HEK293 (cell line): ENCODE results near the gene ZNF878.

Experiments
- CTCF ChIA-PET: fragments of 350-600 bp; formaldehyde crosslinking; extraction: SDS; loops from one replicate; lab custom pipeline; 2021; ENCODE audit warnings: antibody characterized with exemption; lab: Yijun Ruan, JAX
- POLR2A ChIA-PET: fragments of 300-600 bp; formaldehyde crosslinking; extraction: SDS; loops from one replicate; lab custom pipeline; 2020; ENCODE audit warnings: antibody characterized with exemption, inconsistent platforms; lab: Yijun Ruan, JAX
- H3K27ac ChIP-seq: fragments of 200-500 bp; sonication (Bioruptor generic); 2 replicates; pipeline ENCODE4 v1.5.1; 2014; ENCODE audit warnings: low read depth, low read length, control low read depth, inconsistent platforms; ENCODE audit errors: extremely low read depth
- H3K36me3 ChIP-seq, 2 experiments: fragments of 200-500 bp in 1 of 2; sonication (Bioruptor generic) in 1 of 2; 1 replicate in 1 of 2; 2 replicates in 1 of 2; pipeline ENCODE4 v1.5.1; 2014 to 2017; ENCODE audit warnings: inconsistent platforms in 2 of 2, low read length in 2 of 2; ENCODE audit not compliant: control insufficient read depth in 2 of 2, insufficient read depth in 1 of 2
- H3K4me1 ChIP-seq: fragments of 200-500 bp; sonication (Bioruptor generic); 2 replicates; pipeline ENCODE4 v1.5.1; 2014; ENCODE audit warnings: mild to moderate bottlenecking, low read length, inconsistent platforms; ENCODE audit not compliant: control insufficient read depth, insufficient read depth
- H3K4me3 ChIP-seq: 2 replicates; pipeline ENCODE4 v1.5.1; 2011; ENCODE audit warnings: low read depth, mild to moderate bottlenecking, control low read depth, low read length, moderate library complexity
- H3K9me3 ChIP-seq: fragments of 200-500 bp; sonication (Bioruptor generic); 2 replicates; pipeline ENCODE4 v1.5.1; 2014; ENCODE audit warnings: low read depth, low read length, inconsistent platforms; ENCODE audit not compliant: control insufficient read depth, insufficient read depth
- GLI4 ChIP-seq: fragments of 450-650 bp; formaldehyde crosslinking; IDR thresholded peaks from 2 replicates; pipeline ENCODE4 v1.5.1; 2016; ENCODE audit warnings: missing biosample characterization, missing genetic modification characterization
- GLIS1 ChIP-seq: fragments of 450-650 bp; formaldehyde crosslinking; IDR thresholded peaks from 2 replicates; pipeline ENCODE4 v1.5.1; 2016; ENCODE audit warnings: missing biosample characterization, missing genetic modification characterization
- HOXC10 ChIP-seq: sonication (generic); formaldehyde crosslinking; IDR thresholded peaks from 2 replicates; pipeline ENCODE4 v1.8.1; 2023; ENCODE audit warnings: mild to moderate bottlenecking, missing genetic modification reagents
- IKZF3 ChIP-seq: fragments of 450-650 bp; IDR thresholded peaks from 2 replicates; pipeline ENCODE4 v1.5.0; 2018; ENCODE audit warnings: missing biosample characterization, mild to moderate bottlenecking, missing genetic modification characterization, moderate library complexity
- KLF8 ChIP-seq: fragments of 450-650 bp; formaldehyde crosslinking; IDR thresholded peaks from 2 replicates; pipeline ENCODE4 v1.5.1; 2016; ENCODE audit warnings: missing biosample characterization, missing genetic modification characterization
- RBAK ChIP-seq: fragments of 450-650 bp; formaldehyde crosslinking; IDR thresholded peaks from 2 replicates; pipeline ENCODE4 v1.5.1; 2016; ENCODE audit warnings: missing biosample characterization, missing genetic modification characterization
- SETDB1 ChIP-seq: IDR thresholded peaks from one replicate; pipeline ENCODE4 v1.6.1; 2017; ENCODE audit warnings: mild to moderate bottlenecking, low read length, moderate library complexity, mixed read lengths; ENCODE audit not compliant: insufficient read length
- TRIM28 ChIP-seq: IDR thresholded peaks from 2 replicates; pipeline ENCODE4 v1.6.1; 2011; ENCODE audit warnings: low read length, control low read depth, borderline replicate concordance
- ZBTB1 ChIP-seq: fragments of 450-650 bp; formaldehyde crosslinking; IDR thresholded peaks from 2 replicates; pipeline ENCODE4 v1.5.1; 2016; ENCODE audit warnings: missing biosample characterization, missing genetic modification characterization
- ZFP69B ChIP-seq: fragments of 450-650 bp; formaldehyde crosslinking; IDR thresholded peaks from 2 replicates; pipeline ENCODE4 v1.5.1; 2016; ENCODE audit warnings: missing biosample characterization, missing genetic modification characterization
- ZNF10 ChIP-seq: fragments of 450-650 bp; formaldehyde crosslinking; IDR thresholded peaks from 2 replicates; pipeline ENCODE4 v1.5.1; 2017; ENCODE audit warnings: missing biosample characterization, missing genetic modification characterization
- ZNF112 ChIP-seq: fragments of 450-650 bp; formaldehyde crosslinking; IDR thresholded peaks from 2 replicates; pipeline ENCODE4 v1.5.0; 2017; ENCODE audit warnings: missing biosample characterization, missing genetic modification characterization
- ZNF133 ChIP-seq: fragments of 450-650 bp; formaldehyde crosslinking; IDR thresholded peaks from 2 replicates; pipeline ENCODE4 v1.5.1; 2016; ENCODE audit warnings: missing biosample characterization, missing genetic modification characterization
- ZNF138 ChIP-seq: fragments of 450-650 bp; formaldehyde crosslinking; IDR thresholded peaks from 2 replicates; pipeline ENCODE4 v1.5.1; 2016; ENCODE audit warnings: missing biosample characterization, missing genetic modification characterization, borderline replicate concordance
- ZNF175 ChIP-seq: fragments of 450-650 bp; formaldehyde crosslinking; IDR thresholded peaks from 2 replicates; pipeline ENCODE4 v1.5.1; 2016; ENCODE audit warnings: missing biosample characterization, missing genetic modification characterization
- ZNF211 ChIP-seq: fragments of 450-650 bp; formaldehyde crosslinking; IDR thresholded peaks from 2 replicates; pipeline ENCODE4 v1.5.1; 2016; ENCODE audit warnings: low read depth, missing biosample characterization, missing genetic modification characterization
- ZNF223 ChIP-seq: fragments of 450-650 bp; formaldehyde crosslinking; IDR thresholded peaks from 2 replicates; pipeline ENCODE4 v1.5.1; 2016; ENCODE audit warnings: missing biosample characterization, missing genetic modification characterization
- ZNF266 ChIP-seq: fragments of 450-650 bp; formaldehyde crosslinking; IDR thresholded peaks from 2 replicates; pipeline ENCODE4 v1.5.1; 2016; ENCODE audit warnings: missing biosample characterization, missing genetic modification characterization, low read depth
- ZNF274 ChIP-seq, 2 experiments: fragments of 200-500 bp in 1 of 2; fragments of 450-650 bp in 1 of 2; sonication (Bioruptor generic) in 1 of 2; formaldehyde crosslinking in 1 of 2; IDR thresholded peaks; 2 replicates each; pipeline versions ENCODE4 v1.5.1 to v1.6.1; 2014 to 2016; ENCODE audit warnings: borderline replicate concordance in 1 of 2, inconsistent platforms in 1 of 2, low read length in 1 of 2, missing biosample characterization in 1 of 2, missing genetic modification characterization in 1 of 2
- ZNF433 ChIP-seq: fragments of 450-650 bp; formaldehyde crosslinking; IDR thresholded peaks from 2 replicates; pipeline ENCODE4 v1.5.1; 2016; ENCODE audit warnings: missing biosample characterization, missing genetic modification characterization, low read depth
- ZNF571 ChIP-seq: fragments of 450-650 bp; formaldehyde crosslinking; IDR thresholded peaks from 2 replicates; pipeline ENCODE4 v1.5.0; 2017; ENCODE audit warnings: missing biosample characterization, missing genetic modification characterization
- ZNF610 ChIP-seq: fragments of 450-650 bp; formaldehyde crosslinking; IDR thresholded peaks from 2 replicates; pipeline ENCODE4 v1.5.1; 2016; ENCODE audit warnings: missing biosample characterization, missing genetic modification characterization, borderline replicate concordance
- ZNF624 ChIP-seq: fragments of 450-650 bp; formaldehyde crosslinking; IDR thresholded peaks from 2 replicates; pipeline ENCODE4 v1.5.1; 2017; ENCODE audit warnings: missing biosample characterization, missing genetic modification characterization
- ZNF768 ChIP-seq: fragments of 450-650 bp; formaldehyde crosslinking; IDR thresholded peaks from 2 replicates; pipeline ENCODE4 v1.5.1; 2018; ENCODE audit warnings: missing biosample characterization, mild to moderate bottlenecking, missing genetic modification characterization
- ZNF777 ChIP-seq: fragments of 450-650 bp; formaldehyde crosslinking; IDR thresholded peaks from 2 replicates; pipeline ENCODE4 v1.5.1; 2017; ENCODE audit warnings: missing biosample characterization, missing genetic modification characterization, borderline replicate concordance
- ZNF792 ChIP-seq: fragments of 450-650 bp; formaldehyde crosslinking; IDR thresholded peaks from 2 replicates; pipeline ENCODE4 v1.5.1; 2016; ENCODE audit warnings: missing biosample characterization, missing genetic modification characterization
- TF ChIP-seq, protein P1 (sequence below): fragments of 450-650 bp; formaldehyde crosslinking; IDR thresholded peaks from 2 replicates; pipeline ENCODE4 v1.5.1; 2017; ENCODE audit warnings: missing biosample characterization, missing genetic modification characterization
- TF ChIP-seq, protein P2 (sequence below): fragments of 450-650 bp; formaldehyde crosslinking; IDR thresholded peaks from 2 replicates; pipeline ENCODE4 v1.5.1; 2016; ENCODE audit warnings: missing biosample characterization, missing genetic modification characterization
- TF ChIP-seq, protein P3 (sequence below): fragments of 450-650 bp; formaldehyde crosslinking; IDR thresholded peaks from 2 replicates; pipeline ENCODE4 v1.5.1; 2016; ENCODE audit warnings: missing biosample characterization, missing genetic modification characterization, borderline replicate concordance
- TF ChIP-seq, protein P4 (sequence below): fragments of 450-650 bp; formaldehyde crosslinking; IDR thresholded peaks from 2 replicates; pipeline ENCODE4 v1.5.1; 2016; ENCODE audit warnings: missing biosample characterization, missing genetic modification characterization

ZNF878 gene

DNA sequence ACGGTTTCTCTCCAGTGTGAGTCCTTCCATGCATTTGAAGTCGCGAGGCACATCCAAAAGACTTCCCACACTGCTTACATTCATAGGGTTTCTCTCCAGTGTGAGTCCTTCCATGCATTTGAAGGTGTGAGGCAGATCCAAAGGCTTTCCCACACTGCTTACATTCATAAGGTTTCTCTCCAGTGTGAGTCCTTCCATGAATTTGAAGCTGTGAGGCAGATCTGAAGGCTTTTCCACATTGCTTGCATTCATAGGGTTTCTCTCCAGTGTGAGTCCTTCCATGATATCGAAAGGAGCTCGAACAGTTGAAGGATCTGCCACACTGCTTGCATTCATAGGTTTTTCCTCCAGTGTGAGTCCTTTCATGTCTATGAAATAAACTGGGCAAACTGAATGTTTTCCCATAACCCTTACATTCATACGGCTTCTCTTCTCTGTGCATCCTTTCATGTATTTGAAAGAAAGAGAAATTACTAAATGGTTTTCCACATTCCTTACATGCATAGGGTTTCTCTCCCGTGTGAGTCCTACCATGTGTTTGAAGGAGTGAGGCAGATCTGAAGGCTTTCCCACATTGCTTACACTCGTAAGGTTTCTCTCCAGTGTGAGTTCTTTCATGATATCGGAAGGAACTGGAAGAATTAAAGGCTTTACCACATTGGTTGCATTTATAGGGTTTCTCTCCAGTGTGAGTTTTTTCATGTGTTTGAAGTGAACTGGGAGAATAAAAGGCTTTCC lies 37.6 kb downstream of the ZNF878 start:
- Histone ChIP-seq H3K4me1 (no peaks in the 10 kb centered on the region), H3K9me3 (no peaks in the 10 kb centered on the region), H3K27ac (no peak overlapping the region), H3K4me3 (no peak overlapping the region), H3K36me3 (peaks cover 0 to 38% of the 10 kb centered on the region in 2 experiments; a peak in 1 of 3 replicates)
- ChIA-PET POLR2A (no interaction called here), CTCF (interaction anchor here (0.7 kb wide), 1 partner anchor 47 kb away, joined by 3 read pairs; no protein-coding TSS in a partner anchor)
- no peak for TF ChIP-seq HOXC10 (CRISPR knock-in tag)
- TF ChIP-seq ZFP69B (tag by site-specific recombination), result no peak
- TF ChIP-seq SETDB1, result peak; percentile 91
- TF ChIP-seq, protein P1, sequence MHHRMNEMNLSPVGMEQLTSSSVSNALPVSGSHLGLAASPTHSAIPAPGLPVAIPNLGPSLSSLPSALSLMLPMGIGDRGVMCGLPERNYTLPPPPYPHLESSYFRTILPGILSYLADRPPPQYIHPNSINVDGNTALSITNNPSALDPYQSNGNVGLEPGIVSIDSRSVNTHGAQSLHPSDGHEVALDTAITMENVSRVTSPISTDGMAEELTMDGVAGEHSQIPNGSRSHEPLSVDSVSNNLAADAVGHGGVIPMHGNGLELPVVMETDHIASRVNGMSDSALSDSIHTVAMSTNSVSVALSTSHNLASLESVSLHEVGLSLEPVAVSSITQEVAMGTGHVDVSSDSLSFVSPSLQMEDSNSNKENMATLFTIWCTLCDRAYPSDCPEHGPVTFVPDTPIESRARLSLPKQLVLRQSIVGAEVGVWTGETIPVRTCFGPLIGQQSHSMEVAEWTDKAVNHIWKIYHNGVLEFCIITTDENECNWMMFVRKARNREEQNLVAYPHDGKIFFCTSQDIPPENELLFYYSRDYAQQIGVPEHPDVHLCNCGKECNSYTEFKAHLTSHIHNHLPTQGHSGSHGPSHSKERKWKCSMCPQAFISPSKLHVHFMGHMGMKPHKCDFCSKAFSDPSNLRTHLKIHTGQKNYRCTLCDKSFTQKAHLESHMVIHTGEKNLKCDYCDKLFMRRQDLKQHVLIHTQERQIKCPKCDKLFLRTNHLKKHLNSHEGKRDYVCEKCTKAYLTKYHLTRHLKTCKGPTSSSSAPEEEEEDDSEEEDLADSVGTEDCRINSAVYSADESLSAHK (tag by site-specific recombination), result no peak
- no peak for TF ChIP-seq ZNF138 (tag by site-specific recombination)
- 0 out of 2 replicates have a peak, but pooled peaks have one; percentile 1 for TF ChIP-seq ZNF433 (tag by site-specific recombination)
- TF ChIP-seq GLIS1 (tag by site-specific recombination), result no peak
- TF ChIP-seq ZNF274 (IDR thresholded peaks at IDR 0.05; ENCODE audit: low read length), result no peak
- peak; percentile 92 for TF ChIP-seq ZNF274 (tag by site-specific recombination; IDR thresholded peaks at IDR 0.05; ENCODE audit: borderline replicate concordance)
- TF ChIP-seq, protein P2, sequence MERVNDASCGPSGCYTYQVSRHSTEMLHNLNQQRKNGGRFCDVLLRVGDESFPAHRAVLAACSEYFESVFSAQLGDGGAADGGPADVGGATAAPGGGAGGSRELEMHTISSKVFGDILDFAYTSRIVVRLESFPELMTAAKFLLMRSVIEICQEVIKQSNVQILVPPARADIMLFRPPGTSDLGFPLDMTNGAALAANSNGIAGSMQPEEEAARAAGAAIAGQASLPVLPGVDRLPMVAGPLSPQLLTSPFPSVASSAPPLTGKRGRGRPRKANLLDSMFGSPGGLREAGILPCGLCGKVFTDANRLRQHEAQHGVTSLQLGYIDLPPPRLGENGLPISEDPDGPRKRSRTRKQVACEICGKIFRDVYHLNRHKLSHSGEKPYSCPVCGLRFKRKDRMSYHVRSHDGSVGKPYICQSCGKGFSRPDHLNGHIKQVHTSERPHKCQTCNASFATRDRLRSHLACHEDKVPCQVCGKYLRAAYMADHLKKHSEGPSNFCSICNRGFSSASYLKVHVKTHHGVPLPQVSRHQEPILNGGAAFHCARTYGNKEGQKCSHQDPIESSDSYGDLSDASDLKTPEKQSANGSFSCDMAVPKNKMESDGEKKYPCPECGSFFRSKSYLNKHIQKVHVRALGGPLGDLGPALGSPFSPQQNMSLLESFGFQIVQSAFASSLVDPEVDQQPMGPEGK (tag by site-specific recombination), result no peak
- TF ChIP-seq TRIM28, result peak; percentile 95; the same call in 1 of the 2 replicates
- TF ChIP-seq KLF8 (tag by site-specific recombination), result no peak
- no peak for TF ChIP-seq RBAK (tag by site-specific recombination)
- TF ChIP-seq ZNF10 (tag by site-specific recombination), result no peak
- no peak for TF ChIP-seq ZNF223
- TF ChIP-seq ZNF610 (tag by site-specific recombination), result no peak
- no peak for TF ChIP-seq ZNF777 (tag by site-specific recombination)
- TF ChIP-seq ZNF571 (tag by site-specific recombination), result no peak
- TF ChIP-seq, protein P3, sequence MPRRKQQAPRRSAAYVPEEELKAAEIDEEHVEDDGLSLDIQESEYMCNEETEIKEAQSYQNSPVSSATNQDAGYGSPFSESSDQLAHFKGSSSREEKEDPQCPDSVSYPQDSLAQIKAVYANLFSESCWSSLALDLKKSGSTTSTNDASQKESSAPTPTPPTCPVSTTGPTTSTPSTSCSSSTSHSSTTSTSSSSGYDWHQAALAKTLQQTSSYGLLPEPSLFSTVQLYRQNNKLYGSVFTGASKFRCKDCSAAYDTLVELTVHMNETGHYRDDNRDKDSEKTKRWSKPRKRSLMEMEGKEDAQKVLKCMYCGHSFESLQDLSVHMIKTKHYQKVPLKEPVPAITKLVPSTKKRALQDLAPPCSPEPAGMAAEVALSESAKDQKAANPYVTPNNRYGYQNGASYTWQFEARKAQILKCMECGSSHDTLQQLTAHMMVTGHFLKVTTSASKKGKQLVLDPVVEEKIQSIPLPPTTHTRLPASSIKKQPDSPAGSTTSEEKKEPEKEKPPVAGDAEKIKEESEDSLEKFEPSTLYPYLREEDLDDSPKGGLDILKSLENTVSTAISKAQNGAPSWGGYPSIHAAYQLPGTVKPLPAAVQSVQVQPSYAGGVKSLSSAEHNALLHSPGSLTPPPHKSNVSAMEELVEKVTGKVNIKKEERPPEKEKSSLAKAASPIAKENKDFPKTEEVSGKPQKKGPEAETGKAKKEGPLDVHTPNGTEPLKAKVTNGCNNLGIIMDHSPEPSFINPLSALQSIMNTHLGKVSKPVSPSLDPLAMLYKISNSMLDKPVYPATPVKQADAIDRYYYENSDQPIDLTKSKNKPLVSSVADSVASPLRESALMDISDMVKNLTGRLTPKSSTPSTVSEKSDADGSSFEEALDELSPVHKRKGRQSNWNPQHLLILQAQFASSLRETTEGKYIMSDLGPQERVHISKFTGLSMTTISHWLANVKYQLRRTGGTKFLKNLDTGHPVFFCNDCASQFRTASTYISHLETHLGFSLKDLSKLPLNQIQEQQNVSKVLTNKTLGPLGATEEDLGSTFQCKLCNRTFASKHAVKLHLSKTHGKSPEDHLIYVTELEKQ (tag by site-specific recombination), result no peak
- no peak for TF ChIP-seq ZNF624
- TF ChIP-seq ZNF175, result no peak
- no peak for TF ChIP-seq ZNF768 (tag by site-specific recombination)
- TF ChIP-seq IKZF3 (tag by site-specific recombination), result no peak
- TF ChIP-seq ZNF792, result no peak
- TF ChIP-seq ZNF133 (tag by site-specific recombination), result no peak
- no peak for TF ChIP-seq GLI4 (tag by site-specific recombination)
- TF ChIP-seq ZBTB1 (tag by site-specific recombination), result no peak
- TF ChIP-seq, protein P4, sequence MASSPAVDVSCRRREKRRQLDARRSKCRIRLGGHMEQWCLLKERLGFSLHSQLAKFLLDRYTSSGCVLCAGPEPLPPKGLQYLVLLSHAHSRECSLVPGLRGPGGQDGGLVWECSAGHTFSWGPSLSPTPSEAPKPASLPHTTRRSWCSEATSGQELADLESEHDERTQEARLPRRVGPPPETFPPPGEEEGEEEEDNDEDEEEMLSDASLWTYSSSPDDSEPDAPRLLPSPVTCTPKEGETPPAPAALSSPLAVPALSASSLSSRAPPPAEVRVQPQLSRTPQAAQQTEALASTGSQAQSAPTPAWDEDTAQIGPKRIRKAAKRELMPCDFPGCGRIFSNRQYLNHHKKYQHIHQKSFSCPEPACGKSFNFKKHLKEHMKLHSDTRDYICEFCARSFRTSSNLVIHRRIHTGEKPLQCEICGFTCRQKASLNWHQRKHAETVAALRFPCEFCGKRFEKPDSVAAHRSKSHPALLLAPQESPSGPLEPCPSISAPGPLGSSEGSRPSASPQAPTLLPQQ (tag by site-specific recombination), result no peak
- no peak for TF ChIP-seq ZNF266 (tag by site-specific recombination)
- no peak for TF ChIP-seq ZNF211
- no peak for TF ChIP-seq ZNF112 (tag by site-specific recombination)
